H1 (cell line): ENCODE results near the gene TMEM183A. TPM values are rescaled to one million over a fixed set of nuclear protein-coding genes. Genes with fewer than 3 reads are reported as not detected.

ENCODE experiments used
- CTCF ChIA-PET: fragments of 300-600 bp; sonication (Branson Sonifier 250); formaldehyde crosslinking; loops from one replicate; lab custom pipeline; 2021; ENCODE audit not compliant: partially characterized antibody; lab: Charles Lee
- POLR2A ChIA-PET: fragments of 300-600 bp; sonication (Branson Sonifier 250); formaldehyde crosslinking; loops from one replicate; lab custom pipeline; 2021; ENCODE audit warnings: inconsistent platforms; ENCODE audit not compliant: partially characterized antibody; lab: Charles Lee
- DNase-seq, 2 experiments: peaks; one replicate each; pipeline versions ENCODE4 v3.0.0 to v3.0.0-alpha.2; 2010 to 2022; ENCODE audit warnings: low spot score in 2 of 2, low read depth in 1 of 2, mixed read lengths in 1 of 2
- FAIRE-seq: peaks from 2 replicates; lab custom pipeline; 2011; peaks lifted over from hg19 to GRCh38; lab: Jason Lieb, UNC
- H2AFZ ChIP-seq: 2 replicates; pipeline ENCODE4 v1.8.1; 2012; ENCODE audit warnings: low read length, inconsistent platforms
- H2AK5ac ChIP-seq: 2 replicates; pipeline ENCODE4 v1.6.1; 2013; ENCODE audit warnings: low read depth, low read length
- H2BK120ac ChIP-seq: replicated peaks from 2 replicates; pipeline ENCODE3; 2013; ENCODE audit warnings: low read depth, low read length, inconsistent platforms
- H2BK12ac ChIP-seq: 2 replicates; pipeline ENCODE4 v1.6.1; 2013; ENCODE audit warnings: low read depth, low read length
- H2BK15ac ChIP-seq: 2 replicates; pipeline ENCODE4 v1.6.1; 2013; ENCODE audit warnings: low read length
- H2BK20ac ChIP-seq: 2 replicates; pipeline ENCODE4 v1.6.1; 2013; ENCODE audit warnings: low read length
- H2BK5ac ChIP-seq: 2 replicates; pipeline ENCODE4 v1.6.1; 2013; ENCODE audit warnings: low read depth, low read length
- H3K14ac ChIP-seq: 2 replicates; pipeline ENCODE4 v1.6.1; 2013; ENCODE audit warnings: inconsistent platforms; ENCODE audit not compliant: insufficient read length
- H3K18ac ChIP-seq: 2 replicates; pipeline ENCODE4 v1.6.1; 2013; ENCODE audit warnings: low read length; ENCODE audit errors: extremely low read depth
- H3K23ac ChIP-seq: 2 replicates; pipeline ENCODE4 v1.6.1; 2013; ENCODE audit warnings: inconsistent platforms; ENCODE audit not compliant: insufficient read length
- H3K23me2 ChIP-seq: 2 replicates; pipeline ENCODE4 v1.6.1; 2013; ENCODE audit warnings: low read depth, low read length
- H3K27ac ChIP-seq: 2 replicates; pipeline ENCODE4 v1.6.1; 2011; ENCODE audit warnings: low read depth, low read length, inconsistent platforms
- H3K27me3 ChIP-seq, 4 experiments: replicated peaks in 1 of 4; 1 replicate in 1 of 4; 2 replicates in 3 of 4; pipeline versions ENCODE4 v1.6.1 to v1.8.1; 2011 to 2013; ENCODE audit warnings: low read length in 3 of 4, mild to moderate bottlenecking in 3 of 4, inconsistent platforms in 2 of 4, mixed read lengths in 2 of 4, moderate library complexity in 1 of 4; ENCODE audit not compliant: control insufficient read depth in 3 of 4, insufficient read depth in 3 of 4; ENCODE audit errors: extremely low read depth in 1 of 4
- H3K36me3 ChIP-seq, 4 experiments: 2 replicates each; pipeline versions ENCODE4 v1.6.1 to v1.8.1; 2011 to 2013; ENCODE audit warnings: mild to moderate bottlenecking in 4 of 4, low read length in 3 of 4, moderate library complexity in 2 of 4, control low read depth in 1 of 4, inconsistent platforms in 1 of 4; ENCODE audit not compliant: insufficient read depth in 4 of 4, control insufficient read depth in 2 of 4
- H3K4ac ChIP-seq: replicated peaks from 2 replicates; pipeline ENCODE3; 2013; ENCODE audit warnings: low read length, low read depth, mixed read lengths, inconsistent platforms; ENCODE audit not compliant: insufficient read length
- H3K4me1 ChIP-seq, 4 experiments: replicated peaks in 1 of 4; 1 replicate in 1 of 4; 2 replicates in 3 of 4; pipeline versions ENCODE4 v1.6.1 to v1.8.1; 2011 to 2013; ENCODE audit warnings: low read length in 3 of 4, inconsistent platforms in 2 of 4, mixed read lengths in 1 of 4; ENCODE audit not compliant: insufficient read depth in 4 of 4, control insufficient read depth in 3 of 4
- H3K4me2 ChIP-seq, 2 experiments: 2 replicates each; pipeline versions ENCODE4 v1.6.1 to v1.8.1; 2011 to 2013; ENCODE audit warnings: low read depth in 2 of 2, low read length in 2 of 2, control low read depth in 1 of 2, inconsistent platforms in 1 of 2, mild to moderate bottlenecking in 1 of 2; ENCODE audit not compliant: insufficient read depth in 1 of 2
- H3K4me3 ChIP-seq, 4 experiments: fragments of 200-600, 300-600 bp in 1 of 4; sonication (generic), shearing (Covaris generic), sonication (Bioruptor Twin) in 1 of 4; 2 replicates each; pipeline versions ENCODE4 v1.5.1 to v1.8.1; 2011 to 2016; ENCODE audit warnings: low read length in 4 of 4, low read depth in 3 of 4, control low read depth in 2 of 4, inconsistent platforms in 2 of 4, mild to moderate bottlenecking in 2 of 4, mixed read lengths in 1 of 4, moderate library complexity in 1 of 4; ENCODE audit not compliant: insufficient read depth in 2 of 4; ENCODE audit errors: extremely low read depth in 1 of 4
- H3K56ac ChIP-seq: replicated peaks from 2 replicates; pipeline ENCODE3; 2013; ENCODE audit warnings: low read depth, mild to moderate bottlenecking, mixed read lengths, low read length, inconsistent platforms; ENCODE audit not compliant: insufficient read length
- H3K79me1 ChIP-seq: 2 replicates; pipeline ENCODE4 v1.6.1; 2013; ENCODE audit warnings: low read depth, low read length, control low read depth
- H3K79me2 ChIP-seq, 2 experiments: 2 replicates each; pipeline versions ENCODE4 v1.6.1 to v1.8.1; 2012 to 2013; ENCODE audit warnings: low read length in 2 of 2, mild to moderate bottlenecking in 2 of 2, inconsistent platforms in 1 of 2; ENCODE audit not compliant: insufficient read depth in 2 of 2, control insufficient read depth in 1 of 2
- H3K9ac ChIP-seq, 4 experiments: replicated peaks in 1 of 4; 1 replicate in 1 of 4; 2 replicates in 3 of 4; pipeline versions ENCODE4 v1.6.1 to v1.8.1; 2011 to 2013; ENCODE audit warnings: low read depth in 3 of 4, low read length in 3 of 4, control low read depth in 2 of 4, mild to moderate bottlenecking in 2 of 4, moderate library complexity in 2 of 4, inconsistent platforms in 1 of 4; ENCODE audit errors: extremely low read depth in 1 of 4
- H3K9me3 ChIP-seq, 2 experiments: 2 replicates each; pipeline versions ENCODE4 v1.6.1 to v1.8.1; 2012 to 2013; ENCODE audit warnings: mild to moderate bottlenecking in 2 of 2, moderate library complexity in 2 of 2, control low read depth in 1 of 2, inconsistent platforms in 1 of 2, low read depth in 1 of 2, low read length in 1 of 2, mixed read lengths in 1 of 2; ENCODE audit not compliant: insufficient read depth in 2 of 2
- H4K20me1 ChIP-seq, 2 experiments: replicated peaks in 1 of 2; 2 replicates each; pipeline versions ENCODE3 to v1.8.1; 2011 to 2013; ENCODE audit warnings: inconsistent platforms in 2 of 2, low read length in 2 of 2, mild to moderate bottlenecking in 1 of 2; ENCODE audit not compliant: insufficient read depth in 2 of 2, control insufficient read depth in 1 of 2
- H4K5ac ChIP-seq: 2 replicates; pipeline ENCODE4 v1.6.1; 2013; ENCODE audit warnings: low read length, low read depth, mixed read lengths, inconsistent platforms; ENCODE audit not compliant: insufficient read length
- H4K8ac ChIP-seq: 2 replicates; pipeline ENCODE4 v1.8.0; 2013; ENCODE audit warnings: mild to moderate bottlenecking, moderate library complexity, low read length, inconsistent platforms; ENCODE audit not compliant: insufficient read depth; ENCODE audit errors: extremely low read depth
- H4K91ac ChIP-seq: replicated peaks from 2 replicates; pipeline ENCODE3; 2013; ENCODE audit warnings: low read length, mixed read lengths, inconsistent platforms; ENCODE audit not compliant: insufficient read length
- CHD2 ChIP-seq: IDR thresholded peaks from 2 replicates; pipeline ENCODE4 v1.6.1; 2012; ENCODE audit warnings: low read length, improper control_type of control experiment
- CREB1 ChIP-seq: IDR thresholded peaks from 2 replicates; pipeline ENCODE4 v1.6.1; 2012; ENCODE audit warnings: inconsistent platforms
- HDAC2 ChIP-seq, 2 experiments: fragments of 300-600 bp in 1 of 2; sonication (generic) in 1 of 2; IDR thresholded peaks; 2 replicates each; pipeline ENCODE4 v1.6.1; 2011 to 2012; ENCODE audit warnings: low read depth in 2 of 2, low read length in 2 of 2, mild to moderate bottlenecking in 2 of 2, moderate library complexity in 2 of 2, borderline replicate concordance in 1 of 2, inconsistent platforms in 1 of 2
- KDM4A ChIP-seq: IDR thresholded peaks from one replicate; pipeline ENCODE4 v1.7.1; 2012; ENCODE audit warnings: low read depth, mild to moderate bottlenecking, moderate library complexity, low read length, inconsistent platforms; ENCODE audit not compliant: severe bottlenecking
- PHF8 ChIP-seq: fragments of 200-600 bp; sonication (generic); conservative IDR thresholded peaks from 2 replicates; pipeline ENCODE4 v1.7.1; 2012; ENCODE audit warnings: low read depth, mild to moderate bottlenecking, inconsistent platforms, low read length, moderate library complexity
- RFX5 ChIP-seq: IDR thresholded peaks from 2 replicates; pipeline ENCODE4 v1.6.1; 2011; ENCODE audit warnings: low read depth, low read length, improper control_type of control experiment, borderline replicate concordance
- SP1 ChIP-seq: IDR thresholded peaks from 2 replicates; pipeline ENCODE4 v1.6.1; 2011; ENCODE audit warnings: low read depth, low read length
- SRF ChIP-seq: IDR thresholded peaks from 2 replicates; pipeline ENCODE4 v1.6.1; 2011; ENCODE audit warnings: mild to moderate bottlenecking, low read depth, low read length, moderate library complexity
- TAF1 ChIP-seq: IDR thresholded peaks from 2 replicates; pipeline ENCODE4 v1.6.1; 2011; ENCODE audit warnings: mild to moderate bottlenecking, low read depth, low read length
- TEAD4 ChIP-seq: IDR thresholded peaks from 2 replicates; pipeline ENCODE4 v1.6.1; 2012; ENCODE audit warnings: low read depth, low read length, inconsistent platforms, mixed read lengths
- ZNF274 ChIP-seq: IDR thresholded peaks from 2 replicates; pipeline ENCODE4 v1.7.0; 2012; ENCODE audit warnings: low read length, borderline replicate concordance; ENCODE audit errors: extremely low read depth
- WGBS, 2 experiments: shearing (Covaris generic) in 1 of 2; methylation state at CpG; one replicate each; pipeline versions ENCODE4 v1.1.6 to v1.1.7; 2013 to 2015; ENCODE audit warnings: low lambda C conversion rate in 2 of 2, mixed read lengths in 2 of 2, inconsistent platforms in 1 of 2, low coverage in 1 of 2, missing lambda C conversion rate in 1 of 2; ENCODE audit not compliant: insufficient replicate concordance in 2 of 2, insufficient coverage in 1 of 2, insufficient read length in 1 of 2; ENCODE audit errors: extremely low coverage in 1 of 2, missing lambda C conversion rate in 1 of 2; 5-methylcytosine and 5-hydroxymethylcytosine counted together
- polyA plus RNA-seq, 7 experiments: library from polyadenylated mRNA; depleted of rRNA in 3 of 7; stranded (reverse) in 5 of 7; unstranded in 2 of 7; fragments of >200 nt in 5 of 7; fragments of 200-250 nt in 2 of 7; gene quantifications; 1 replicate in 5 of 7; 2 replicates in 1 of 7; 4 replicates in 1 of 7; pipeline versions ENCODE4 v1.2.1 to v1.2.3, GENCODE V29; 2011 to 2013; ENCODE audit warnings: missing spikeins in 2 of 7, mixed read lengths in 2 of 7
- total RNA-seq: library from RNA; stranded (reverse); fragmentation: NEBNext Ultra II Directional; extraction: Animal tissue kit (Norgen Biotek cat#: 25700); gene quantifications from 2 replicates; pipeline ENCODE4 v1.2.1, GENCODE V29; 2021

The TMEM183A gene
- total and polyA plus RNA-seq, 2 of the 8 experiments (the other 6 are each of a cell fraction or from before 2014, with no cell fraction given), result 107 to 173 TPM

GRCh38 chr1:203045336-203045735, 38.2 kb downstream of the TMEM183A start:
- Histone ChIP-seq H3K27ac (no peak overlapping the region), H3K23me2 (no peaks in the 10 kb centered on the region), H4K20me1 (no peaks in the 10 kb centered on the region), H2BK12ac (no peak overlapping the region), H3K4me3 (no peak overlapping the region), H2AFZ (no peak overlapping the region), H3K23ac (no peak overlapping the region), H2AK5ac (no peak overlapping the region), H3K9ac (no peak overlapping the region), H3K9me3 (no peaks in the 10 kb centered on the region), H3K79me2 (no peaks in the 10 kb centered on the region), H3K79me1 (0 out of 2 replicates have a peak, but pooled peaks cover 4% of the 10 kb centered on the region), H4K8ac (peak overlapping the region; percentile 39; the same call in 1 of the 2 replicates), H3K27me3 (no peaks in the 10 kb centered on the region), H3K14ac (no peak overlapping the region), H3K4ac (no peak overlapping the region), H3K4me2 (no peak overlapping the region), H4K91ac (no peak overlapping the region), H2BK120ac (no peak overlapping the region), H3K4me1 (peaks cover 0 to 14% (median 4%) of the 10 kb centered on the region in 4 experiments; a peak in 6 of 7 replicates), H2BK15ac (no peak overlapping the region), H3K56ac (no peak overlapping the region), H4K5ac (no peak overlapping the region), H2BK5ac (no peak overlapping the region), H2BK20ac (no peak overlapping the region), H3K18ac (no peak overlapping the region; the same call in 1 of the 2 replicates), H3K36me3 (no peaks in the 10 kb centered on the region; a peak in 2 of 8 replicates)
- ChIA-PET CTCF (interaction anchor here (1.8 to 49.7 kb wide), 8 partner anchors 3 to 224 kb away, joined by 5 to 1089 read pairs (median 210); partner anchors contain the start of genes ADORA1, MYBPH, MYOG and PPFIA4), POLR2A (interaction anchor here (1.1 kb wide), 1 partner anchor 20 kb away, joined by 3 read pairs; no protein-coding TSS in a partner anchor)
- DNase-seq (no peak), FAIRE-seq (no peak)
- WGBS, 2 experiments, result 89% methylated on average over 17 of the region's 17 CpGs; no CpG with 5 or more reads in 1 of the 2 experiments
- TF ChIP-seq CREB1, result no peak
- no peak for TF ChIP-seq CHD2
- TF ChIP-seq PHF8, result no peak
- no peak for TF ChIP-seq TEAD4
- TF ChIP-seq RFX5, result no peak
- no peak for TF ChIP-seq KDM4A
- no peak for TF ChIP-seq SP1
- TF ChIP-seq HDAC2 (IDR thresholded peaks at IDR 0.05; ENCODE audit: borderline replicate concordance in 1 of 2, low read depth in 2 of 2, low read length in 2 of 2), result no peak
- TF ChIP-seq SRF, result no peak
- TF ChIP-seq TAF1, result no peak
- TF ChIP-seq ZNF274, result no peak
